HepG2 (cell line): ENCODE data around the gene FAAP20. TPM values are rescaled to one million over a fixed set of nuclear protein-coding genes. Genes with fewer than 3 reads are reported as not detected.

ENCODE experiments used
- CBX1 ChIP-seq: IDR thresholded peaks from one replicate; pipeline ENCODE4 v1.6.1; 2016; ENCODE audit warnings: antibody characterized with exemption, low read depth
- FOXO4 ChIP-seq: sonication (generic); formaldehyde crosslinking; conservative IDR thresholded peaks from 2 replicates; pipeline ENCODE4 v1.8.1; 2023; ENCODE audit warnings: missing genetic modification reagents
- HES4 ChIP-seq: sonication (generic); formaldehyde crosslinking; IDR thresholded peaks from 2 replicates; pipeline ENCODE4 v1.9.0; 2021; ENCODE audit warnings: mild to moderate bottlenecking, missing genetic modification reagents, borderline replicate concordance
- HOMEZ ChIP-seq: IDR thresholded peaks from 2 replicates; pipeline ENCODE4 v1.6.1; 2016; ENCODE audit warnings: low read depth
- KMT2A ChIP-seq: sonication (generic); formaldehyde crosslinking; IDR thresholded peaks from 2 replicates; pipeline ENCODE4 v1.4.0; 2020; ENCODE audit warnings: missing genetic modification reagents
- MAFG ChIP-seq: sonication (generic); formaldehyde crosslinking; IDR thresholded peaks from 2 replicates; pipeline ENCODE4 v1.5.1; 2020; ENCODE audit warnings: mild to moderate bottlenecking, missing genetic modification reagents
- POLR2G ChIP-seq: fragments of 200-400 bp; formaldehyde crosslinking; IDR thresholded peaks from 2 replicates; pipeline ENCODE4 v1.6.1; 2018; ENCODE audit warnings: mild to moderate bottlenecking, low read depth, low read length, moderate library complexity
- TIGD3 ChIP-seq: sonication (generic); formaldehyde crosslinking; IDR thresholded peaks from 2 replicates; pipeline ENCODE4 v1.5.1; 2020; ENCODE audit warnings: mild to moderate bottlenecking, missing genetic modification reagents, borderline replicate concordance
- ZFP36 ChIP-seq: fragments of 150-350 bp; IDR thresholded peaks from 2 replicates; pipeline ENCODE4 v1.6.1; 2018; ENCODE audit warnings: borderline replicate concordance, low read length, low read depth; ENCODE audit not compliant: partially characterized antibody
- ZKSCAN5 ChIP-seq: sonication (generic); formaldehyde crosslinking; IDR thresholded peaks from 2 replicates; pipeline ENCODE4 v1.5.1; 2020; ENCODE audit warnings: mild to moderate bottlenecking, missing genetic modification reagents
- ZNF407 ChIP-seq: sonication (generic); formaldehyde crosslinking; IDR thresholded peaks from one replicate; pipeline ENCODE4 v1.5.1; 2020; ENCODE audit warnings: mild to moderate bottlenecking, missing genetic modification reagents; ENCODE audit errors: not compliant biosample characterization
- ZNF607 ChIP-seq: sonication (generic); formaldehyde crosslinking; IDR thresholded peaks from 2 replicates; pipeline ENCODE4 v1.5.1; 2020; ENCODE audit warnings: missing genetic modification reagents, mild to moderate bottlenecking, borderline replicate concordance
- polyA plus RNA-seq, 8 experiments: library from polyadenylated mRNA; depleted of rRNA in 3 of 8; stranded (reverse) in 7 of 8; unstranded in 1 of 8; fragments of >200 nt; fragmentation: Illumina TruSeq in 4 of 8; extraction: Trizol in 4 of 8; gene quantifications; 2 replicates each; pipeline versions ENCODE4 v1.2.1 to v1.2.3, GENCODE V29; 2011 to 2016; ENCODE audit warnings: low read depth in 4 of 8, missing spikeins in 1 of 8, mixed read lengths in 1 of 8; ENCODE audit not compliant: insufficient read depth in 1 of 8
- total RNA-seq, 5 experiments: library from RNA; depleted of rRNA; stranded (reverse); fragments of >200 nt; fragmentation: Illumina TruSeq; extraction: Trizol; gene quantifications; 2 replicates each; pipeline ENCODE4 v1.2.3, GENCODE V29; 2016; ENCODE audit warnings: low read depth in 1 of 5

The FAAP20 gene
- total and polyA plus RNA-seq, 2 of the 13 experiments (the other 11 are each of a cell fraction or from before 2014, with no cell fraction given): 9.6 to 10.8 TPM

- TF ChIP-seq HES4 (CRISPR knock-in tag) (no peak), CBX1 (no peak), ZFP36 (no peak), MAFG (no peak), FOXO4 (CRISPR knock-in tag) (no peak), POLR2G (peak; percentile 46; the same call in 1 of the 2 replicates), KMT2A (no peak), TIGD3 (CRISPR knock-in tag) (no peak), ZNF607 (no peak), HOMEZ (no peak; the same call in 1 of the 2 replicates), ZKSCAN5 (no peak), ZNF407 (peak; percentile 43)
Measured at GRCh38 chr1:2232255-2232915, 37.8 kb upstream of the FAAP20 start (continued).
